HuH-7 (cell line): Measurements from ENCODE around the gene USP32.

Source experiments
- DNase-seq: peaks from one replicate; pipeline ENCODE4 v3.0.0; 2011; ENCODE audit warnings: low spot score

The USP32 gene

DNA sequence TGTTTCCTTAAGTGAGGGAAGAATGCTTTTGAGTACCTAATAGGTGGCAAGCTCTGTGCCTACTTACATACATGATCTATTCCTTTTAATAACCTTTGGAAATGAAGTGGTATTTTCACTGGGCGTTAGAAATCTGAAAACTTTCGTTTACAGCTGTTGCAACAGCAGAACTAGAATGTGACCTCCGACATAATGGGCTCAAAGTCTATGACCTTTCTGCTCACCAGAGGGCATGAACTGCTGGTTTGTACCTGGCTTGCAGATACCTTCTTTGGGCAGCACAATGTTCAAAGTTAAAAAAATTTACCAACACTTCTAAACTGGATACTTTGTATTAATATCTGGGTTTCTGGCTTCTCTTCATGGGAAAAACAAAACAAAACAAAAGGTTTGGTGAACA, 217.9 kb downstream of the USP32 start:
- DNase-seq, result no peak

DNA sequence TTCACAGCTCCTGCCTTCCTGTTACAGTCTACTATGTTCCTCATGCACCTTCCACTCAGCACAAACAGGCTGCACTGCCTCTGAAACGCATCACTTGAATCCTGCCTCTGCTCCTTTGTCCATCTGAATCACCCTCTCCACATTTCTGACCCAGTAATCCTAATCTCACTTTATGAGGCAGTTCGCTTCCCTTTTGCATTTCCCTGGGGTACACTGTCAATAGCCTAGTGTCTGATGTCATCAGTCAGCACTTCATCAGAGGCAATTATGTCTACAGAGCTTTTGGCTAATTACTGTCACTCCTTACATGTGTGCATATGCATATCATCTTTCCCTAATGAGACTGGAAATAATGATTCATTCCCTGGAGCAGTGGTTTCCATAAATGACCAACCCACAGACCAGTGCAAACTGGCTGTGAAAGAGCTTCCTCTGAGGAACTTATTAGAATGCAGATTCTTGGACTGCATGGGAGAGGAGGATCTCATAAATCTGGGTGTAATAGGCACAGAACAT, 218.6 kb downstream of the USP32 start:
- DNase-seq, result no peak

- DNase-seq, result no peak
Observed at GRCh38 chr17:60171753-60172079, 220.2 kb downstream of the USP32 start.

- DNase-seq, result no peak
Observed at GRCh38 chr17:60170835-60171752, 220.8 kb downstream of the USP32 start.

GRCh38 chr17:60169921-60170817, 221.8 kb downstream of the USP32 start:
- DNase-seq, result no peak

- no peak for DNase-seq
Observed at GRCh38 chr17:60168654-60169053, 223.3 kb downstream of the USP32 start.

DNA sequence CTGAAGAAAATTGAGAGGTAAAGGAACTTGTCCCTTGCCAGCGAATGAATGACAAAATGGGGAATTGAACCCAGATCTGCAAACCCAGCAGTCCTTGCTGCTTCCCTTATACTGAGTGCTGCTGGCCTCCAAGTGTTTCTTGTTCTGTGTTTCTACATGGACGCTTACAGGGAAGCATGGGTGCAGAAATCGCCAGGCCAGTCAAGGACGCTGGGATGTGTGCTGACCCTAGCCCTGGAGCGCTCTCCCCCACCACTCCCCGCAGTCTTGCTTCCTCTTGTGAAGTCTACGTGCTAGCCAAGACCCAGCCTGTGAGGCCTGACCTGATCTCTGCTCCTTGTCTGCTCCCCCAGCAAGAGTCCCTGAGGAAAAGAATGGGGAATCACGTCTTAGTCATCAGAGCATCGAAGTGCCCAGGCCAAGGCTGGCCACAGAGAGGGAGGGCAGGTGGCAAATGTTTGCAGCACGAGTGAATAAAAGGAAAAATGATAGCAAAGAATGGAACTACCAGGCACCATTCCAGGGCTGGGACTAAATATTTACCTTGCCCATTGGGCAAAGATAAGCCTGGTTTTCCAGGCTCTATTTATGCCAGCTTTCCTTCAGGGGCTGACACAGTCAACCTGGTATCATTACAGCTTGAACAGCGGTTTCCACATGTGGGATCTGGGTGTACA, 224.7 kb downstream of the USP32 start:
- no peak for DNase-seq

GRCh38 chr17:60165971-60166370, 226.0 kb downstream of the USP32 start:
- DNase-seq, result no peak

GRCh38 chr17:60165223-60165622, 226.7 kb downstream of the USP32 start:
- no peak for DNase-seq

GRCh38 chr17:60164697-60165096, 227.2 kb downstream of the USP32 start:
- no peak for DNase-seq

GRCh38 chr17:60164164-60164563, 227.8 kb downstream of the USP32 start:
- DNase-seq, result no peak

GRCh38 chr17:60163108-60163784, 228.7 kb downstream of the USP32 start:
- DNase-seq, result peak; percentile 68

- DNase-seq, result no peak
Observed at GRCh38 chr17:60161598-60162330, 230.2 kb downstream of the USP32 start.

DNA sequence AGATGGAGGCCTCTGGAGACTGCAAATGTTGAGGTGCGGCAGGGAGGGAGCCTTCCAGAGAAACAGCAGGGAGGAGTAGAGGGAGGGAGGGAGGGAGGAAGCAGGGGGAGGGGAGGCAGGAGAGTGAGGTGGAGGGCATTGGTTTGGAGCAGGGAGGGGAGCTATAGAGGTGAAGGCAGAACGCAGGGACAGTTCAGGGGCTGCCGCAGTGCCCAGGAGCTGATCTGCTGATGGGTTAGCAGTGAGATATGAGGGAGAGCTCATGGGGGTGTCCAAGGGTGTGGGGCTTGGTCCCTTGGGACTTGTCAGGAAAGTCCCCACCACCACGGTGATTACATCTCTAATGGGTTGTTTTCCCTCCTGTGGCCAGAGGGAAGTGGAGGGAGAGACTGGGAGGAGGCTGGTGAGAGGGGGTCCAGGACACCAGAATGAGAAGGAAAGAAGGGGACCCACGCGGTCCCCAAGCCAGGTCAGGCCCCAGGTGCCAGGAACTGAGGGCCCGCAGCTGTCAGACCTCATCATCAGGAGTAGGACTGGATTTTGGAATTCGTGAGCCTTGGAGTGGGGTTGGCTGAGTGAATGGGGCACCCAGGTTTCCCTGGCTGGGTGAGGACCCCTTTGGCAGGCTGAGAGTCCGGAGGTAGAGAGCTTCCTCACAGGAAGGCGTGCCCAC, 231.0 kb downstream of the USP32 start:
- DNase-seq, result no peak

GRCh38 chr17:60159479-60159866, 232.5 kb downstream of the USP32 start:
- no peak for DNase-seq

DNA sequence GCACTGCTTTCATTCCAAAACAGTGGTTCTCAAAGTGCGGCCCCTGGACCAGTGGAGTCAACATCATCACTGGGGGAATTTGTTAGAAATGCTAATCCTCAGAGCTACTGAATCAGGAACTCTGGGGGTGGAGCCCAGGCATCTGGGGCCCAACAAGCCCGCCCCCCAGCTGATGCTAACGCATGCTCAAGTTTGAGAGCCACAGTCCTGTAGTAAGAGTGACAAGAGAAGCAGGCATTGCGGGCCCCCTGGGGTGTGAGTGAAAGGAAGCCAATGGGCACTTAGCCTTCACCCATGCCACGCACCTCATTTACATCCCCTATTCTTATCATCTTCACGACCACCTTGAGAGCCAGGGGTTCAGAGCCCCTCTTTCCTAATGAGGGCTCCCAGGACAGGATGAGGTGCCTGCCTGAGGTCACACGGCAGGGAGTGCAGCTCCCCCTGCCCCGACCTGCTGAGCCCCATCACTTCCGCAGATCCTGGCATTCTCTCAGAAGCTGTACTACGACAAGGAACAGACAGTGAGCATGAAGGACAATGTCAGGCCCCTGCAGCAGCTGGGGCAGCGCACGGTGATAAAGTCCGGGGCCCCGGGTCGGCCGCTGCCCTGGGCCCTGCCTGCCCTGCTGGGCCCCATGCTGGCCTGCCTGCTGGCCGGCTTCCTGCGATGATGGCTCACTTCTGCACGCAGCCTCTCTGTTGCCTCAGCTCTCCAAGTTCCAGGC, 233.0 kb downstream of the USP32 start:
- DNase-seq, result peak; percentile 16

DNA sequence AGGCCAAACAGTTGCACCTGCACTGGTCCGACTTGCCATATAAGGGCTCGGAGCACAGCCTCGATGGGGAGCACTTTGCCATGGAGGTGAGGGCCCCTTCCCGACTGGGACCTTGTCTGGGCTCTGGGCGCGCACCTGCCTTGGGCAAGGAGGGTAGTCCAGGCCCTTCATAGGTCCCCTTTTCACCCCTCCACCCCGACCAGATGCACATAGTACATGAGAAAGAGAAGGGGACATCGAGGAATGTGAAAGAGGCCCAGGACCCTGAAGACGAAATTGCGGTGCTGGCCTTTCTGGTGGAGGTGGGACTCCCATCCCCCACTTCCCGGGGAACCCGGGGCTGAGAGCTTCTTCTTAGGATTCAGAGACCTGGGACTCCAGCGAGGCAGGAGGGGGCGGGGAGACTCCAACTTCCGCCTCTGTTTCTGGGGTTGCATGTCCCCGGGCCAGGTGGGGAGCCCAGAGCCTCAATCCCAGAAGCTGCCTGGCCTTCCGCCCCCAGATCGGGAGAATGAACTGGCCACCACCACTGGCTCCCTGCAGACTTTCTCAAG, 234.4 kb downstream of the USP32 start:
- DNase-seq, result no peak

GRCh38 chr17:60156746-60157145, 235.2 kb downstream of the USP32 start:
- no peak for DNase-seq

GRCh38 chr17:60155815-60156214, 236.1 kb downstream of the USP32 start:
- DNase-seq, result no peak
